HG02798 (cell line): Measurements from ENCODE around the gene PDIA5.

Experiments
- ATAC-seq: cut with Tn5 transposase; IDR thresholded peaks from one replicate; pipeline ENCODE4 v1.9.1; 2021; ENCODE audit warnings: mild to moderate bottlenecking; ENCODE audit not compliant: unreplicated experiment, poor library complexity

Gene PDIA5

DNA sequence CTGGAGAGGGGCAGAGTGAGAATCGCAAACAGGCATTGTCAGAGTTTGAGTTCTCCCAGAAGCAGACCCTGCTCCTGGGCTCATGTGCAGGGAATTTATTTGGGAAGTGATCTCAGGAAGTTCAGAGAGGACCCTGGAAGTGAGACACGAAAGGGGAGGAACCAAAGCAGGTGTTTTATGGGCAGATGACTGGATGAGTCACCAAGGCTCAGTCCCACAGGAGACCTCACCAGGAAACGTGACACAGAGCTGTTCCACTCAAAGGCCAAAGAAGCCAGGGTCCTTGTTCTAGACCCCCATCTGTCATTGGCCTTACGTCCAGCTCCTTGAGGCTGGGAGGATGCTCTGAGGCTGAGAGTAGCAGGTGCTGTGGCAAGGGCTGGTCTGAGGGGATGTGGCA is 91.5 kb downstream of the PDIA5 start:
- ATAC-seq, result no peak

DNA sequence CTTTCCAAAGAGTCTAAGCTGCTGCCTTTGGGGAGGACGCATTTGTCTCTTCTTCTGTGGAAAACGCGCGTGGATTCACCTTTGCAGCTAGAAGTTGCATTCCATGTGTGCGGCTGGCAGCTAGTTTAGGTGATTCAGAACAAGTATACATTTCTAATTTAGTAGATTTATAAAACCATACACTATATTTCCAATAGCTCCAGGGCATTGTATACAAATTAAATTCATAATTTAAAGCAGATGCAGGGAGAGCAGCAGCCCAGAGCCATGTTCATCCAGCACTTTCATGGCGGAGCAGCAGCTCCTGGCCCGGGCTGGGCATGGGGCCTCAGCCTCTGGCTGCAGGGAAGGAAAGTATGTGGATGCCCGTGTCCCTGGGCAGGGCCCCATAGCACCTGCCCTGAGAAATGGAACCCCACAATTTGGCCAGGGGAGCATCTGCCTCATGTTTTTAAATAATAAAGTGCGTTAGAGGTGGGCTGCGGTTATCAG is 92.1 kb downstream of the PDIA5 start:
- no peak for ATAC-seq

DNA sequence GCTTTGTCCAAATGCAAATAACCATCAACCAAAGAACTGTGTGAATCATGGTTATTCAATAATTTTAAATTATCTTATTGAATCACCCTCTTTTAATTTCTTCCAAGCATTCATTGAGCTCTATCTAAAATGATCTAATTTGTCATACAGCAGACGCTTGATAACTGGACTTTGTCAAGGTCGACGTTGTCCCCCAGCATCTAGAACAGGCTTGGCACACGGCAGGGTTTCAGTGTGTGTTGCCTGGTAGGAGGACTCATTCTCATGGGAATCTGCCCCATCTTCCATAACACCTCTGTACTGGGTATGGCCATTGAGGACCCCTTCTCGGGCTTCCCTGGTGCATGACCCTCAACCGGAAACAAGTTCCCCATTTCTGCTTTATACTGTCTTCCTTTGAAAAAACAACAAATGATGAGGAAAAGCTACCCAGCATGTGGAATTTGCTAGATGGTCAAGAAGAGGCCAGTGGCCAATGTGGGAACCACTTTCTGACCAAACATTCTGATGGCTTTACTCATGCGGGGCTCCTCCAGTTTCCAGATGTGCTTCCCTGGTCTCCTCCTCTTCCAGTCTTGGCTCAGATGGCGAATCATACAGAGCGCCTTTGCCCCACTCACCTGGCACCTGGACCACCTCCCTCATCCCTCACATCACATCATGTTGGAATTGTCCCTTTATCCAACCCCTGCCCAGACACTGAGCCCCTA is 93.3 kb downstream of the PDIA5 start:
- no peak for ATAC-seq

DNA sequence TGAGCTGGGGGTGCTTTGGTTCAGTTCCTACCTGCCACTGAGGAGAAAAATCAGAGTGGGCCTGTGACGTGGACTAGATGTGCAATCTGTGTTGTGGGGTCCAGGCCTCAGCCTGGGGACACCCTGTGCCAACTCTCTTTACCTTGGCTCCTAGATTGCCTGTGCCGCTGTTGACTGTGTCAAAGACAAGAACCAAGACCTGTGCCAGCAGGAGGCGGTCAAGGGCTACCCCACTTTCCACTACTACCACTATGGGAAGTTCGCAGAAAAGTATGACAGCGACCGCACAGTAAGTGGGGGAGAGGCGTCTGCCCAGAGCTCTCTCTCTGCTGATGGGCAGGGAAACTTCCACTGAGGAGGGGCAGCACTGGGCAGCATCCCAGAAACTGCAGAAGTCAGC is 94.3 kb downstream of the PDIA5 start:
- no peak for ATAC-seq

DNA sequence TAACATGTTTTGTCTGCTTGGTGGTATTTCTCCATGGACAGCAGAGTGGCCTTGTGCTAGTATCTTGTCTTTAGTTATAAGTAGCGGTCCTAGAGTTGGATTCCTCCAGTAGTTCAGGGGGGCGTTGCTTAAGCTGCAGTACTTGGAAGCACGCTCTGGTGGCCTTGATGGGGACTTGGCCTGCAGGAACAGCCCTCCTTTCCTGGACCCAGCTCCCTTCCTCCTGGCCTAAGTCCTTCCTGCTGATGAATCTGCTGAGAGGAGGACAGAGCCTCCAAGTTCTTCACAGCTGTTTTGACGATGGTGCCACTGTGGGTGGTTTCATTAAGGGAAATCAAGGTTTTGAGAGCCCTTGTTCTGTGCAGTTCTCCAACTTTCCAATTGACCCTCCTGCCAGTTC is 96.3 kb downstream of the PDIA5 start:
- no peak for ATAC-seq

DNA sequence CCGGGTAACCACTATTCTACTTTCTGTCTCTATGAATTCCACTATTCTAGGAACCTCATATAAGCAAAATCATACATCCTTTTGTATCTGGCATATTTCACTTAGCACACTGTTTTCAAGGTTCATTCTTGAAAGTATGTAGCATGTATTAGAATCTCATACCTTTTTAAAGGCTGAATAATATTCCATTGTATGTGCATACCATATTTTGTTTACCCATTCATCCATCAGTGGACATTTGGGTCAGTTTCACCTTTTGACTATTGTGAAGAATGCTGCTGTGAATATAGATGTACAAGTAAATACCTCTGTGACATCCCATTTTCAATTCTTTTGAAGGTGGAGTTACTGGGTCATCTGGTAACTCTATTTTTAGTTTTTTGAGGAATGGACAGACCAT is 98.3 kb downstream of the PDIA5 start:
- no peak for ATAC-seq

DNA sequence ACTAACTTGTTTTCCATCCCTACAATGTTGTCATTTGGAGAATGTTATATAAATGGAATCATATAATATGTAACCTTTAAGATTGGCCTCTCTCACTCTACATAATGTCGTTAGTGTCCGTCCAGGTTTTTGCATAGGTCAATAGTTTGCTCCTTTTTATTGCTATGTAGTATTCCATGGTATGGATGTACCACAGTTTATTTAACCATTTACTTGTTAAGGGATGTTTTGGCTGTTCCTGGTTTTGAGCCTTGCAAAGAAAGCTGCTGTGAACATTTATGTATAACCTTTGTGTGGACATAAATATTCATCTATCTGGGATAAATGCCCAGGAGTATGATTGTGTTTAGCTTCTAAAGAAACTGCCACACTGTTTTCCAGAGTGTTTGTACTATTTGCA is 100.9 kb downstream of the PDIA5 start:
- ATAC-seq, result no peak

DNA sequence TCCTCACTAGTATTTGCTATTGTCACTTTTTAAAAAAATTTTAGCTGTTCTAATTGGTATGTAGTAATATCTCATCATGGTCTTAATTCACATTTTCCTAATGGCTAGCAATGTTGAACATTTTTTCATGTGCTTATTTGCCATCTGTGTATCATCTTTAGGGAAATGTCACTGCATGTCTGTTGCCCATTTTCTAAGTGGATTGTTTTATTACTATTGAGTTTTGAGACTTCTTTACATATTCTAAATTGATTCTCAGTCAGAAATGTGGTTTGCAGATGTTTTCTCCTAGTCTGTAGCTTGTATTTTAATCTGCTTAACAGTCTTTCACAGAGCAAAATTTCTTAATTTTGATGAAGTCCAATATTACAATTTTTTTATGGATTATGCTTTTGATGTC is 101.3 kb downstream of the PDIA5 start:
- no peak for ATAC-seq

DNA sequence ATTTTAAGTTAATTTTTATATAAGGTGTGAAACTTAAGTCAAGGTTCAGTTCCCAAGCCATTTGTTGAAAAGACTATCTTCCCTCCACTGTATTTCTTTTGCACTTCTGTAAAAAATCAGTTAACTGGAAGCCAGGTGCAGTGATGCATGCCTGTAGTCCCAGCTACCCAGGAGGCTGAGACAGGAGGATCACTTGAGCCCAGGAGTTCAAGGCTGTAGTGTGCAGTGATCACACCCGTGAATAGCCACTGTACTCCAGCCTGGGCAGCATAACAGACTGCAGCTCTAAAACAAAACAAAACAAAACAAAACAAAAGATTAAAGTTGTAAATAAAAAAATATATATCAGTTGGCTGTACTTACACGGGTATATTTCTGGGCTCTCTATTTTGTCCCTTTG is 101.8 kb downstream of the PDIA5 start:
- ATAC-seq, result no peak

DNA sequence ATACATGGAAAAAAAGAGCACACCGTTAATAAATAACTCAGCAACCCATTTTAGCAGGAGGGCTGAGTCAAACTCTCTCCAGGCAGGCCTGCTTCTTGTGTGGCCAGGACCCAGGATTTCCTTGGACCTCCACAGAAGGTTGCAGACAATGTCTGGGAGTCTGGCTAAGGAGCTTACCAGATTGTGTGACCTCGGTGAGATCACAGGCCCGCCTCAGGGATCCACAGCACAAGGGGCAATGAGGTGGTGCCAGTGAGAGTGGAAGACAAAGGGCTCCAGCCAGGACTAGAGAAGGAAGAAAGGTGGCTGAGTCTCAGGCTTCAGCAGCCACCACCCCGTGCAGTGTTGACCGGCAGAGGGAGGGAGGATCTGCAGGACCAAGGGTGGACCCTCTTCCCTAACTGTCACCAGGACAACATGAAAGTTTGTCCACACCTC is 102.7 kb downstream of the PDIA5 start:
- no peak for ATAC-seq

DNA sequence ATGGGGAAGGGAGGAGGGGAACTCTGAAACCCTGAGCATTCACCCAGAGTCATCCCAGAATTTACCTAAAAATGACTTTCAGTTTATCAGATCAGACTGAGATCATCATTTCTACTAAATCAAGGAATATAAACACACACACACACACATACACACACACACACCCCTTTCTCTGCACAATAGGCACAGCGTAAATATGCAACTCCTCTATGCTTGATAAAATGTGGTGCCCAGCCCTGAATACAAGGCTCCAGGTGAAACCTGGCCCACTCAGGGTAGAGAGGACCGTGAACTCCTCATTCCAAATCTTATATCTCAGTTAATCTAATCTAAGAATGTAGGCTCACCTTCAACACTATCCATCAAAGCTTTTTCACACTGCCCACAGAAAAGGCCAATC is 103.1 kb downstream of the PDIA5 start:
- ATAC-seq, result no peak

DNA sequence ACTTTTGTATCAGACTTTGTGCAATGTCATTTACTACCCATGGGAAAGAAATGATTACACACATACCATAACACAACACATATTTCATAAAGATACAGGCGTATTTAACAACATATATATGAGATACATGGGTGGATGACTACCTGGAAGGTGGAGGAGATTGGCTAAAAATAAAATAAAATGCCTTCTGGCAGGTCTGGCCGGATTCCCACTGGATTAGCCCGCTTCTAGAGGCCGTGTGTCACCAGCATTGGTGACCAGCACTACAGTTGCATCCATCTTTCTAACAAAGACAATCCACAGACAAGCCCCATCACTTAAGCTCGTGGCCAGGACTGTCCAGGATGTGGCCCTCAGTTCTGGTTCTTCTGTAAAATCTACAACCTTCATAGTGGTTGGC is 114.0 kb downstream of the PDIA5 start:
- ATAC-seq, result no peak

DNA sequence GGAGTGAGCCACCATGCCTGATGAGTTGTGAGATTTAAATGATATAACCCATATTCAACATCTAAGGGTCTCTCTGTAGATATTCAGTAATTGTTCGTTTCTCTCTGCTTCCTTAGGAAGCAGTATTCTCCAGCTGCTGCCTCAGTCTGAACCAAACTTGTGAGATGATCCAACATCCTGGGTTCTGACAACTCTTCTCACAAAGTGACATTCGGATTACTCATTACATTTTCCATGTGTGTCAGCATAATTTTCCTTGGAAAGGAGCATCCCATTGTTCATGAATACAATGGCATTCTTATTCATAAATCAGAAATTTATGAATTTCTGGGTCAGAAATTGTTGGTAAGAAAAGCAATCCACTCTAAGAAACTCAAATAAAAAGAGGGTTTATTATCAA is 119.9 kb downstream of the PDIA5 start:
- no peak for ATAC-seq

DNA sequence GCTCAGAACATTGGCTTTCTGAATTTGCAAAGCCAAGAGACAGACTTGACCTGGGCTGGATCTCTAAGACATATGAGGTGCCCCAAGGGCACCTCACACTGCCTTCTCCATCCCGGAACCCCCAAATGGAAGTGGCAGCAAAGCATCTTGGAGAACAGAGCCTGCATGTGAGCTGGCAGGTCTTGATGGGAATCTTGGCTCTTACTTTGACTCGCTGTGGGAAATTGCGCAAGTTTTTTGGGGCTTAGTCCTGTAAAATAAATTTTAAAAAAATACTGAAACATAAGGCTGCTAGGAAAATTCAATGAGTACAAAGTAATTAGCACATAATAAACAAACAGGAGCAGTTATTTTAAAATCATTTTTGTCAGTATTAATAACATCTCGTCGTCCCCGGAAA is 121.2 kb downstream of the PDIA5 start:
- ATAC-seq, result no peak

DNA sequence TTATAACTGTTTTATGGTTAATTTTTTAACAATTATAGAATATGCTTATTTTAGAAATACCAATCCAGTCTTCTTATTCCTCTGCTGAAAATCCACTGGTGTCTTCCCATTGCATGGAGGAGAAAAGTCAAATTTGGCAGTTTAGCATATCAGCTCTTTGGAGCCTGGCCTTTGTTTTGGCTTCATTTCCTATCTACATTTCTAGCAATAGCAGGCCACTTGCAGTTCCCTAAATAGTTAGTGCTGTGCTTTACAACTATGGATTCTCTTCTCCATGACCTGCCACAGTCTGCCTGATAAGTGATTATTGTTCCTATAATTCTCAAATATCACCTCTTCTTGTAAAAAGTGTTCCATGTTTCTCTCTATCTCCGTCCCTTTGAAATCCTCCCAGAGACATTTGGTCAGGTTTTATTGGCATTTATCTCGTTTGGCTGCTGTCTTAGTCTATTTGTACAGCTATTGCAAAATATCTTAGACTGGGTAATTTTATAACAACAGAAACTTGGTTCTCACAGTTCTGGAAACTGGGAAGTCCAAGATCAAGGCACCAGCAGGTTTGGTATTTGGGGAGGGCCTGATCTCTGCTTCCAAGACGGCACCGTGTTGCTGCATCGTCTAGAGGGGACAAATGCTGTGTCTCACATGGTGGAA is 126.8 kb downstream of the PDIA5 start:
- ATAC-seq, result no peak

DNA sequence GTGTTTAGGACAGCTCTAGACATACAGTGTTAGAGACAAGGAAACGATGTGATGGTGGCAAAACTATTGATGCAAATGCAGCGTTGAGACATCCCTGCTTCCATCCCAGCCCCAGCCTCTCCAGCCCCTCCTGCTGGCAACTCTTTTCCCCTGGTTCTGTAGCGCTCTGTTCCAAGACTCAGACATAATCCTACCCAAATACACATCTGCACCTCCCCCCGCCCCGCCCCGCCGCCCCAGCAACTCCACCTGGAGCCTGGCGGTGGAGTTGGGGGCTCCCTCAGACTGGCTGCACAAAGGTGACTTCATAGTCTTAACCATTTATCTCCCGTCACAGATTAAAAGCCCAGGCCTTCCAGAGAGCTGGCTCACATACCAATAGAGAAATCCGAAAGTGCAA is 127.7 kb downstream of the PDIA5 start:
- no peak for ATAC-seq

DNA sequence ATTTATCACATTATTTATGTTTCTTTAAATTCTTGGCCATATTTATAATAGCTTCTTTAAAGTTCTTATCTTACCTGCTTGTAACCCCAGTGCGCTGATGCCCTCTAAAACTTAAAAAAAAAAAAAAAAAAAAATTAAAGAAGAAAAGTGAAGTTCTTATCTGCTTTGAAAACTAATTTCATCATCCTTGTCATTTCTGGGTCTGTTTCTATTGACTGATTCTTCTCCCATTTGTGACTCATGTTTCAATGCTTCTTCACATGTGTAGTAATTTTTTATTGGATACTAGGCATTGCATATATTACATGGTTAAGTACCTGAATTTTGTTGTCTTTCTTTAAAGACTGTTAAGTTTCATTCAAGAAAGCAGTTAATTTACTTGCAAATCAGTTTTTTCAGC is 131.5 kb downstream of the PDIA5 start:
- no peak for ATAC-seq

DNA sequence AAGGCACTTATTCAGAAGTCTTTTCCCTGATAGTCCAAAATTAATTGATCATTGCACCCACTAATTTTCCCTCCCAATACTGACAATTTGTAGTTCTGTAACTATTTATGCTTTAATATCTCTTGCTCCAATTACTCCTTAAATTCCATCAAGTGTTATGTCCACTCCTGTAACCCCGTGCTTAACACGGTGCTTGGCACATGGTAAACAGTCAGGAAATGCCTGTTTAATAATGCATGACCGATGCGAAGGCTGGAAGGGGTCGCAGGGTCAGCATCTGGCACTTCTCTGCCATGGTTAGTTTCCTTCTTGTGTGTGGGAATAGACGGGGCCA is 134.4 kb downstream of the PDIA5 start:
- no peak for ATAC-seq

DNA sequence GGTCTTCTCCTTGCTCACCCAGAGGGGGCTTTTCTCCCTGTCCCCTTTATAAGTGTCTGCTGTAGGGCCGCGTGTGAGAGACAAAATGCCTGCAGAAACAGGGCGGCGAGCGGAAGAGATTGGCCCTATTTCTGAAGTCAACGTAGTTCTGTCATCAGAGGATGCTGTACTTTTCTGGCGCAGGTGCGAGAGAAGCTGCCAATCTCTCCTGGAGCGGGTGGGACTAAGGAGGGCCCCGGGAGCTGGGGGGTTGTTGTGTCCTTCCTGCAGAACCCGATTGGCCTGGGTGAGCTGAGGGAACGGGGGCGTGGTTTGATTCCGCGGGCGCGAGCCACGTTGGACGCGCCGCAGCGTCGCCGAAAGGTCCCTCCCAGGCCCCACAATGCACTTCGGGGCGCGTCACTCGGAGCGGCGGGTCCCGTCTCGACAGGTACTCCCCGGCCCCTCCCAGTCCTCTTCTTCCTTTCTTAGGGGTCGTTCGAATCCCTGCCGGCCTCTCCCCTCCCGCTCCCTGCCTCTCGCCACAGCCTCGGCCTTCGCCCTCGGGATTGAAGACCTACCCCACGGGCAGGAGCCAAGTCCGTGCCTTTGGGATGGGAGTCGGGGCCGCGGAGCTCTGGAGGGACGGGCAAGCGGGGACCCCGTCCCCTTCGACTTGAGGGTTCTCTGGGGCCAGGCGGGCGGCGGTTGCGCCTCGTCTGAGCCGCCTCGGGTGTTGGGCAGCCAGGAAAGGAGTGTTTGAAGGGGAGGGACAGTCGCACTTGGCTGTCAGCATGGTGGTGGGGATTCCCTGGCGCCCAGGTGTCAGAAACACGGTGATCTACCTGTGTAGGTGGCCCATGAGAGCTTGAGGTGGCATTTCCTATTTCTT is 135.0 kb downstream of the PDIA5 start, which contains the start of gene SEC22A:
SEC22A (plus strand) TSS at position 387 of the 871 bp plus-strand sequence. CDS start 7,275 bp downstream, outside the sequence.
- peak; percentile 99 for ATAC-seq

DNA sequence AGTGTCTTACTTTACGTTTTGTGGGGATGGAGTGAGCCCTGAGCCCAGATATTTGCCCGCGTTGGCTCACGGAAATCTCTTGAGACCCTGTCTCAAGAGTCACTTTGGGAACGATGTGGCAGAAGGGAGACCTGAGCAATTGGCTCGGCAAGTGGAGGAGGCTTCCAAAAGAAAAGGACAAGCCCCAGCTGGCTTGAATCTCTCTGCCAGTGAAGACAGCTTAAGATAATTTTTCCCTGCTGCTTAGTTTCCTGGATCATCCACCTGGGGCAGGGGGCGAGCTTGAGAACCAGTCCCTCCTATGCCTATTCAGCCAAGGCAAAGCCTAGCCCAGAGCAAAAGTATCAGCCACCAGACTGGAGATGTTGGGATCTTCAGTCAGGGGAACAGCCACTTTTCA is 135.6 kb downstream of the PDIA5 start:
- ATAC-seq, result no peak
